HEK293T (cell line): ENCODE data around the gene STC2.

Experiments
- BHLHE40 ChIP-seq: fragments of 450-650 bp; IDR thresholded peaks from 2 replicates; pipeline ENCODE4 v1.6.1; 2016; ENCODE audit warnings: mild to moderate bottlenecking, moderate library complexity, borderline replicate concordance
- L3MBTL2 ChIP-seq: fragments of 450-650 bp; conservative IDR thresholded peaks from 2 replicates; pipeline ENCODE4 v1.6.1; 2016; ENCODE audit warnings: mild to moderate bottlenecking
- NFRKB ChIP-seq: fragments of 450-650 bp; IDR thresholded peaks from 2 replicates; pipeline ENCODE4 v1.6.1; 2016; ENCODE audit warnings: mild to moderate bottlenecking, moderate library complexity
- PKNOX1 ChIP-seq: fragments of 450-650 bp; IDR thresholded peaks from 2 replicates; pipeline ENCODE4 v1.6.1; 2016
- TARDBP ChIP-seq: fragments of 450-650 bp; IDR thresholded peaks from 2 replicates; pipeline ENCODE4 v1.6.1; 2016

GRCh38 chr5:173282916-173283315 is 45.3 kb downstream of the STC2 start:
- TF ChIP-seq BHLHE40: no peak
- TF ChIP-seq PKNOX1: no peak
- no peak for TF ChIP-seq TARDBP
- no peak for TF ChIP-seq NFRKB
- no peak for TF ChIP-seq L3MBTL2
